HG02943 (cell line): ENCODE measurements around the gene MIS18BP1.
"Not testable (repeated sequence)": the region's sequence is repeated elsewhere in the genome, so short reads cannot be mapped to it uniquely, and the experiment has no call there.

ENCODE experiments used
- ATAC-seq: cut with Tn5 transposase; IDR thresholded peaks from one replicate; pipeline ENCODE4 v1.9.1; 2021; ENCODE audit warnings: mild to moderate bottlenecking, low read depth, moderate library complexity; ENCODE audit not compliant: unreplicated experiment

The MIS18BP1 gene

DNA sequence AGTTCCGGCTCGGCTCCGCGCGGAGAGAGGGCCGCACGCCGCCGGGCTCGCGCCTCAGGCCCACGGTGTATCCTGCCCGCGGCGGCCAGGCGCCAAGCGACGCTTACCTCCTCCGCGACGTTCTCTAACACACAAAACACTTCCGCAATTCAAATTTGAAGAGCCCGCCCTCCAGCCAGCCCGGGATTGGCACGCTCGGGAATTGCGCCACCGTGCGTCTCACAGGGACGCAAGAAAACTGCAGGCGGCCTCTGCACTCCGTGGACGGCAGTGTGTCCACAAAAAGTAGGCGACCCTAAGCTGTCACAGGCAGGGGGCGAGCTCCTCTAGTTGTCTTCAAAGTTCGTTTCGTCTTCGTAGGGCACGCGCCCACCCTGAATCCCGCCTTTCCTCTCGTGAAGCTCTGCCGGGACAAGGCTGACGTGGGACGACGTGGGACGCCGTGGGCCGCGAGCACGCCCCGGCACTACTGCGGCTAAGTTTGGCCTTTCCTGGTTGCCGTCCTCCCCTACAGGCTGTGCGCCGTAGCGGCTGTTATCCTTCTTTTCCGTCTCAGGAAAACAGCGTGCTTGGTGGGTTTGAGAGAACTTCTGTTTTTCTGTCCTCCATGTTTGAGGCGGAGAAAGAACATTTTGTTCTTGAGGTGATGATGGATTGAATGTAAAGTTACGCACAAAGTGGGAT, at the start of gene MIS18BP1:
Gene MIS18BP1 (minus strand): TSS at position 133 of the 684 bp plus-strand sequence. CDS start 5,916 bp downstream, outside the sequence.
- peak; percentile 85 for ATAC-seq

DNA sequence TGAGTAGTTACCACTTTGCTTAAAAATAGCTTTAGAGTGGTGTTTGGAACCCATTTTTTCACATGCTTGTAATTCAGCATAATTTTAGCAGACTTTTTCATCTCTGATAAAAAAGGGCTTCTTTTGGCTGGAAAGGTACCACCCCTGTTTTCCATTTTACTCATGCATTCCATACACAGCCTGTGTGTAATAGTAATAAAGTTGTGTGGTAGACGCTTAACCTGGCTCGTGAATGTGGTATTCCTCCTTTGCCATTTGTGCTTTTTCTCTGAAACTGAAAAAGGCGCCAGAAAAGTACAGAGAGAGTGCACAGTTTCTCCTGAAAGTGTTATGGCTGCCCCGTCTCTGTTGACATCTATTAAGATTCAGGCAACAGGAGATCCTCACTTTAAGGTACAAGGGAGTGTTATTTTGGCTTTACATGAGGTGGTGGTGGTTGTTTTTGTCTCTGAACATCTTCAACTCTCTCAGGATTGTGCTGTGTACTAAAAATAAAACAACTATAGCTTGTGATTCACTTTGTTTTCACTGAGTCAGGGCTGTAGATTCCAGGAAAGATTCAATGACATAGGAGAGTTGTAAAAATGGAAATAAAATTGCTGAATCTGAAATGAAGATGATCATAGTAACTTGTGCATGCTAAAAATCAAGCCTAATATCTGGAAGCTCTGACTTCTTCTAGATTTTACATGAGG, 45.6 kb upstream of the MIS18BP1 start:
- ATAC-seq, result no peak

DNA sequence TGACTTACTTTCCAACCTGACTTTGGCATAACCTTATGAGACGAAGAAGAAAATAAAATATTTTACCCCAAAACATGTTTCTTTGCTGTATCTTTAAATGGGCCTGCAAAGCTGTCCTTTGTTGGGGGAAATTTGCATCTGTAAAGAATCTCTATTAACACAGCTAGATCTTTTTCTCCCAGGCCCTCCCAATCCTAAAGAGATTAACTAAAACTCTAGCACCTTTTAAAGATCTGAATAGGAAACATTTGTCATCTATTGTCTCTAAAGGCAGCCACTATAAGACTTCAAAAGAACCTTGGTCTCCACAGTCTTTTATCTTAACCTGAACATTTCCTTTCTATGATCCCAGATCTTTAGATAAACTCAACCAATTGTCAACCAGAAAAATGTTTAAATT, 41.8 kb upstream of the MIS18BP1 start:
- ATAC-seq, result not testable (repeated sequence)

DNA sequence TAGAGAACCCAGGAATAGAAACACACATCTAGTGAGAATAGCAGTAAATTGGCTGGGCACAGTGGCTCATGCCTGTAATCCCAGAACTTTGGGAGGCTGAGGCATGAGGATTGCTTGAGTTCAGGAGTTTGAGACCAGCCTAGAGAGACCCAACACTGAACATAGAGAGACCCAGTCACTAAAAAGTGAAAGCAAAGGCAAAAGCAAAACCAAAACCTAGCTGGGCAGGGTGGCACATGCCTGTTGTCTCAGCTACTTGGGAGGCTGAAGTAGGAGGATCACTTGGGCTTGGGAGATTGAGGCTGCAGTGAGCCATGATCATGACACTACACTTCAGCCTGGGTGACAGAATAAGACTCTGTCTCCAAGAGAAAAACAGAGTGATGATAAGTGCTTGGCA, 37.5 kb upstream of the MIS18BP1 start:
- no peak for ATAC-seq

DNA sequence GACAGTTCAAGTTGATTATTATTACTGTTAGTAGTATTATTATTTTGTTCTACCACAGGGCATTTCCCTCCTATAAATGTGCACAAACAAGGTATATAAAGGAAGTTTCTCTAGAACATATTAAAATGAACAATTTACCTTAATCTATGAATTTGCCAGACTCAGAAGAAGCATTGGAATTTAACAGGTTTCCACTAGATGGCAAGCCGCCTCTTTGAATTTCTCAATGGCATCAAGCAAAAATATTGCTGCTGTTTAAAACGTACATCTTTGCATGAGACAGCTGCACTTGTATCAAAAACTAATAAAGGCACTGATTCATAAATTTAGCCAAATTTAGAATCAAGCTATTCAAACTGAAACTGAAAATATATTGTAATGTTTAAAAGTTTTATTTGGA, 34.6 kb upstream of the MIS18BP1 start:
- no peak for ATAC-seq

DNA sequence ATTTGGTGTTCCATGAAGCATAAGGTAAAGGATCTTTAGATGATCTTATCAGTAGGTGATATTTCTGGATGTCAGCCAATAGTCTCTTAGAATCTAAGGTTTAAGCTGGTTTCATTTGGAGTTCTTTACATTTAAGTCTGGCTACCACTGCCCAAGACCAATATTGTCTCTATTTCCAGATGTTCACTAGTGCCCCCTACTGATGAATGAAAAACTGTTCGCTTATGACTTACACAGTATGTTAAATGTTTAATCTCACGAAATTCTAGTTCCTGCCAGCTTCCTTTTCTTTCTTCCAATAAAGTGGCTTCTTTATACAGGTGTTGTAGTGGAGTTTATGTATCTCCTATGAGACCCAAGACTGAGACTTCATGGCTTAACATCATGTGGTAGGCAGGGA, 31.8 kb upstream of the MIS18BP1 start:
- no peak for ATAC-seq

DNA sequence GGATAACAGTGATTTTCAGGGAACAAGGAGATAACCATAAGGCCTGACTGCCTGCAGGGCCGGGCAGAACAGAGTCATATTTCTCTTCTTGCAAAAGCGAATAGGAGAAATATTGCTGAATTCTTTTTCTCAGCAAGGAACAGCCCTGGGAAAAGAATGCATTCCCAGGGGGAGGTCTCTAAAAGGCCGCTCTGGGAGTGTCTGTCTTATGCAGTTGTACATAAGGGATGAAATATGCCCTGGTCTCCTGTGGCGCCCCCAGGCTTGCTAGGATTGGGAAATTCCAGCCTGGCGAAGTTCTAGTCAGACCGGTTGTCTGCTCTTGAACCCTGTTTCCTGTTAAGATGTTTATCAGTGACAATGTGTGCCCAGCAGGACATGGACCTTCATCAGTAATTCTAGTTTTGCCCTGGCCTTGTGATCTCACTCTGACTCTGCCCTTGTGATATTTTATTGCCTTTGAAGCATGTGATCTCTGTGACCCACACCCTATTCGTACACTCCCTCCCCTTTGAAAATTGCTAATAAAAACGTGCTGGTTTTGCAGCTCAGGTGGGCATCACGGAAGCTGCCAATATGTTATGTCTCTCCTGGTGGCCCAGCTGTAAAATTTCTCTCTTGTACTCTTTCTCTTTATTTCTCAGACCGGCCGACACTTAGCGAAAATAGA, 28.9 kb upstream of the MIS18BP1 start:
- not testable (repeated sequence) for ATAC-seq

DNA sequence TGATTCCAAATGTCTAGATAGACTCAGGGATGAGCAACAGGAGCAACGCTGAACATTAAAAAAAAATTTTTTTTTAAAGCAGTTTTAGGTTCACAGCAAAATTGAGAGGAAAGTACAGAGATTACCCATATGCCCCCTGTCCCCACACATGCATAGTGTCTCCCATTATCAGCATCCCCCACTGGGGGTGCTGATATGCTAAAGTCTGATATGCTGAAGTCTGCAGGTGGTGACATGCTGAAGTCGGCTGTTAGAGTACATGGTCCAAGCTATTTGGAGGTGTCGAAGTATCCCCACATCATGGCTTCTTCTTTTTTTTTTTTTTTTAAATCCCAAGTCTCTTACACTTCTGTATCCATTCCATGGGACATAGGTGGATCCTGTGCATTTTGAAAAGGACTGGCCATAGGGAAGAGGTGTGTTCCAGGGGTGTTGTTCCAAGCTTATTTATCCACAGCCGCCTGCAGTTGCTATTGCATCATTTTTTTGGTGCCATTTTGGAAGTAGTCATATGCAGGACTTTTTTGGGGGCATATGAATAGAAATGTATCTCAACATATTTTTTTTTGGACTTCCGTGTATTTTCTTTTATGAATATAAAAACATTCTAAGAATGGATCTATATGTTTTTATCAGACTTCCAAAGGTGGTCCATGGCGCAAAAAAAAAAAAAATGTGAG, 19.0 kb upstream of the MIS18BP1 start:
- ATAC-seq, result no peak

DNA sequence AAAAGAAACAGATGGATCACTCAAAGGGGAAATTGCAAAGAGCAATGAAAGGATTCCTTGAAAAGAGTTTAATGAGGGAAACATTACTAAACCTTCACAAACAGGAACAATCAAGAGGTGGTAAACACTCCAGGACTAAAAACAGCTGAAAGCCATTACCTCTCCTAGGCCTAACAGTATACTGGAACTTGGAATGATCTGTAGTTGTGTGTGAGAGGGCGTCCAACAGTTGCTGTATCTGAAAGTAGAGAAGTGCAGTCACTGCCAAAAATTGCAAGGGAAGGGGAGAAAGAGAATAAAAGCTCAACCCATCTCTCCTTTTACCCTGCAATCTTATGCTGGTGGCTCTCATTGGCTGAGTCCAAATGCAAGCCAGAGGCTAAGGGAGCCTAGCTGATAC, 17.0 kb upstream of the MIS18BP1 start:
- ATAC-seq, result no peak

DNA sequence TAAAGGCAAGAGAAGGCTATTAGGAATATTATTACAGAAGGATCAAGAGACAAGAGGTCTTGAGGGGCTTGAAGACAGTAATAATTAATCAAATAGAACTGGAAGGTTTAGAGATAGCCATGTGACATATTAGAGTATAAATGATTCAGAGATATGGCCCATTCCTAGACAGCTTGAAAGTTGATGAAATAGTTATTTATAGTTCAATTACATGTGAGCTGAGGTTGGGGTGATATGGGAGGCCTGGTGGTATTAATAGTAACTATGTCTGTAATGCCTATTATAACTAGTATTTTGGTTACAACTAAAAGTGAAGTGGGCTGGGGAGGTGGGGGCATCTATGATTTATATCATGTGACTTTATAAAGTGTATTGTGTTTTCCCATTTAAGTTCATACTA, 14.1 kb upstream of the MIS18BP1 start:
- ATAC-seq, result no peak

DNA sequence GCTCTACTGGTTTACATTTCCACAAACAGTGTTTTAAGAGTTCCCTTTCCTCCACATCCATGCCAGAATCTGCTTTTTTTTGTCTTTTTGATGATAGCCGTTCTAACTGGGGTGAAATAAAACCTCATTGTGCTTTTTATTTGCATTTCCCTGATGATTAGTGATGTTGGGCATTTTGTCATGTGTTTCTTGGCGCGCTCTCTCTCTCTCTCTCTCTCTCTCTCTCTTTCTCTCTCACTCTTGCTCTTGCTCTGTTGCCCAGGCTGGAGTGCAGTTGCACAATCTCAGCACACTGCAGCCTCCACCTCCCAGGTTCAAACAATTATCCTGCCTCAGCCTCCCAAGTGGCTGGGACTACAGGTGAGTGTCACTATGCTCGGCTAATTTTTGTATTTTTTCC, 9.6 kb upstream of the MIS18BP1 start:
- no peak for ATAC-seq

DNA sequence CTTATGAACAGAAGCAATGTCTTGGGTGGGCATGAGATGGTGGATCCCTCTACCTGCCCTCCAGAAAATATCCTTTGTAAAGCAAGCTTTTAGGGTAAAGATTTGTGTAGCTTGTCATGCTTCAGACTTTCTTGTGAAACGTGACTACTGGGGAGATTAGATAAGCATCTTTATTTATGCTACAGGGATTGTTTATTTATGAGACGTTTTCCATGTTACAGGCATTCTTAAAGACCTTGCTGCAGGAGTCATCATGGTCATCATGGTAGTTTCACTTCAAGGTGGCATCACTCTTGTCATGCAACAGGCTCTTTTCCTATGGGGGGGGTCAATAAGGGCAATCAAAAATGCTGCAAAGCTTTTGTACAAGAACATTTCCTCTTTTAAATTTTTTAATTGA, 8.2 kb upstream of the MIS18BP1 start:
- ATAC-seq, result no peak

DNA sequence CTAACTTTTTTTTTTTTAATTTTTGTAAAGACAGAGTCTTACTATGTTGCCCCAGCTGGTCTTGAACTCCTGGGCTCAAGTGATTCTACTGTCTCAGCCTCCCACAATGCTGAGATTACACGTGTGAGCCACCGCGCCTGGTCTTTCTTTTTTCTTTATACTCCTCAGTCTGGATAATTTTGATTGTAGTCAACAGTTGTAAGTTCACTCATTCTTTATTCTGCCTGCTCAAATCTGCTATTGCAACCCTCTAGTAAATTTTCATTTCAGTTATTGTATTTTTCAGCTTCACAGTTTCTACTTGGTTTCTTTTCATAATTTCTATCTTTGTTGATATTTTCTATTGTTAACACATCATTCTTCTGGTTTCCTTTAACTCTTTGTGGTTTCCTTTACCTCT, 5.8 kb upstream of the MIS18BP1 start:
- no peak for ATAC-seq

DNA sequence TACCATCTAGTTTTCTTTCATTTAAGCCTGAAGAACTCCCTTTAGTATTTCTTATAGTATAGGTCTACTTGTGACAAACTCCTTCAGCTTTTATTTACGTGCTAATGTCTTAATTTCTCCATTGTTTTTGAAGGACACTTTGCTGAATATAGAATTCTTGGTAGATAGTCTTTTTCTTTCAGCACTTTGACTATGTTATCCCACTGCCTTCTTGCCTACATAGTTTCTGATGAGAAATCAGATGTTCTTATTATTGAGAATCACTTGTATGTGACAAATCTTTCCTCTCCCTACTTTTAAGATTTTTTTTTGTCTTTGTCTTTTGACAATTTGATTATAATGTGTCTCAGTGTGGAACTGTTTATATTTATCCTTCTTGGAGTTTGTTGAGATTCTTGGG, 5.1 kb upstream of the MIS18BP1 start:
- no peak for ATAC-seq

DNA sequence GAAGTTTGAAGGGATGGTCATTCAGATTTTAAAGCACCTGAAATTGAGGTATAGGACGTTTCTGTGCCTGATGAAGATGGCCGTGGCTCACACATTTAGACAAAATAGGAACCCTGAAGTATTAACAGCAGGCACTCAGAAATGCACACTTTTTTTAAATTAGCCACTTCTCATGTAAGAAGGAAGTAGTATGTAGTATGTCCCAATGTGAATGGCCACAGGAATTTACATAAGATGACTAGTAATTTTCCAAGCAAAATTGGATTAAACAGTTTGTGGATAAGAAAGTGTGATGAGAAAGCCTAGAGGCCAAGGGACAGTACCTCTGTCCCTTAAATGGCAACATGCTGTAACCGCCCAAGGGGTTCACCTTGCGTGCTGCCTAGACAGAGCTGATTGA, 1.8 kb upstream of the MIS18BP1 start:
- ATAC-seq, result no peak

DNA sequence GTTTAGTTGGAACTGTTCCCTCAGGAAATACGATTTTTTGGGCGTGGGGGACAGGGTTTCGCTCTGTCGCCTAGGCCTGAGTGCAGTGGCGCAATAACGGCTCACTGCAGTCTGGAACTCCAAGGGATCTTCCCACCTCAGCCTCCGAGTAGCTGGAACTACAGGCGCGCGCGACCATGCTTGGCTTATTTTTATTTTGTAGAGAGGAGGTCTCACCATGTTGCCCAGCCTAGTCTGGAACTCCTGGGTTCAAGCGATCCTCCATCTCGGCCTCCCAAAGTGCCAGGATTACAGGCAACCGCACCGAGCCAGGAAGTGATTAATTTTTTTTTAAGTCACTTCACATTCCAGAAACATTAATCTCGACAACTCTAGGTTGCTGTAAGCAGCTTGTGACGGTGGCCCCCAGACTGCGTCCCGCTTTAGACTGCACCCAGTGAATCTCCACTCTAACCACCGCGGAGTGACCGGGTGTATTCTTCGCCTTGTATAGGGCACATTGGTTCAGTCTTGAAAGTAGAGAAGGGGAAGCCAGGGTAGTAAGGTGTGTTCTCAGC, 830 bp upstream of the MIS18BP1 start:
- no peak for ATAC-seq

DNA sequence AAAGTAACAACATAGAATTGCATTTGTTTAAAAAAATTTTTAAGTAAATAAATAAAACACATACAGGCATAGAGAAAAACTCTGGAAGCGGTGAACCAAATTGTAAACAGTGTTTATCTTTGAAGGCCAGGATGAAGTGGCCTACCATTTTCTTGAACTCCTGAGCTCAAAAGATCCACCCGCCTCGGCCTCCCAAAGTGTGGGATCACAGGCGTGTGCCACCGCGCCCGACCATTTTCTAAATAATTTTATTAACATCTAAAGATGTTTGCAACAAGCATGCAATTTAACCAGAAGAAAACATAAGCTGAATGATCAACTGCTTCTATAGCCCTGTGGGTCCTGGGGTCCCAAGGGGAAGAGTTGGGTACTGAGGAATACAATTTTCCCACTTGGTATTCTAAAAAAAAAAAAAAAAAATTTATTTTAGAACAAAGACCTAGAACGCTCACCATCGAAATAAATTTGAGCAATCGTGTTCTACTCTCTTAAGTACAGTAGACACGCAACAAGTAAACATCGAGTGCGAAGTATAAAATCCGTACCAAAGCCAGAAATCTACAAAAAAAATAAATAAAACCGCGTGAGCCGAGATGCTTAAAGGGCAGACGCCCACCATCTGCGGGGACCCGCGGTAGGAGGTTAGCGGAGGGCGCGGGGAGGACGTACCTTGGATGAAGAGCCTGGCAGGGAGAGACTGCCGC, 484 bp downstream of the MIS18BP1 start:
- no peak for ATAC-seq

DNA sequence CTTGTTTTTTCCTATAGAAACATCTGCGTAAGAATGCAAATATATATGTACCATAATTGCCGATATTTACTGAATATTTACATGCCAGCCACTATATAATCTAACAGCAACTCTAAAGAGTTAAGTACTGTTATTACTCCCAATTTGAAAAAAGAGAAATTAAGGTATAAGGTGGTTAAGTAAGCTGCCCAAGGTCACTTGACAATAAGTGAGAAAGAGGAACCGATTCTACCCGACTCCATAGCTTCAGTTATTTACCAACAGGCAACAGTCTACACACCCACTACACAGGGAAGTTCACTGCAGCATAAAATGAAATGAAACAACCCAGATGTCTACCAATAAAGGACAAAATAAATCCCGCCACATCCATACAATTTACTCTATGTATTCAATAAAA, 1.1 kb downstream of the MIS18BP1 start:
- peak; percentile 65 for ATAC-seq

DNA sequence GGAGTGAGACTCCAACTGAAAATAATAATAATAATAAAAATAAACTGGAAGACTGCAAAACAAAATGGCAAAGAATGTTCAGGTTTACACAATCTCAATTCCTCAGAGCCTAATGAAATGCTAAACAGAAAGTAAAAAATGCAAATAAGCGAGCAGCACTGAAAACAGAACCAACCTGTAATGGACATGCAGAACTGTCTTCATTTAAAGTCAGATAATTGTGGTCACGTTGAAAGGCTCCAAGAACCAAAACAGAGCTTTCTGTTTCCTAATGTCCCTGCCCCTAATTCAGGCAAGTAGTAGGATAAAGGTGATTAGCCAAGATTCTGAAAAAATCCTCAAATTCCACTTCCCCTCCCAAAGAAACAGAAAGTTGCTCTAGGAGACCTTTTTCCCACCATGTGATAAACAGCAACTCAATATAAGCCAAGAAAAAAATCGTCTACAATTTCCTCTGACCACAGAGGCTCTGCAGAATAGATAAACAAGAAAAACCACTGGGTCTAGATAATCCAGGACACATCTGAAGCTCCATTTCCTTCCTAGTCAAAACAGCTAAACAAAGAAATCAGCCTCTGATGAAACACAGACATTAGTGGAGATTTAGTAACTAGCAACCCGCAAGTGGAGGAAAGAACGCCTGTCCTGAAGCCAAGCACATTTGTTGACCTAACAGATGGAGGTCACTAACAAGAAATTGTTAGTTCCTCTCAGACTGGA, 3.0 kb downstream of the MIS18BP1 start:
- no peak for ATAC-seq

DNA sequence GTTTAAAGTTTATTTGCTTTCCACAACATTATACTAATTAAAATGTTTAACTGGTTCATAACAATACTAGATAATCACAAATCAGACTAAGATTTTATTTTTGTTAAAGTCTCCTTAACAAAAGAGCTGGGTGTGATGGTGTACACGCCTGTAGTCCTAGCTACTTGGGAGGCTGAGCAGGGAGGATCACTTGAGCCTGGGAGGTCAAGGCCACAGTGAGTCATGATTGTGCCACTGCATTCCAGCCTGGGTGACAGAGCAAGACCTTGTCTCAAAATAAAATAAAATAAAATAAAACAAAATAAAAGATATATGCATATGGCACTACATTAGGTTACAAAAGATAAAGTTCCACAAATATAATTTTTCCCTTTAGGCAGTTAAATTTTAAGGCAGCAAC, 5.6 kb downstream of the MIS18BP1 start:
- no peak for ATAC-seq
